HG03520 (cell line): ENCODE data around the gene DENND2D.
A peak's percentile ranks its signal among the peaks of the same experiment; 100 is the strongest.

Experiments
- ATAC-seq: cut with Tn5 transposase; IDR thresholded peaks from one replicate; pipeline ENCODE4 v1.9.1; 2021; ENCODE audit warnings: mild to moderate bottlenecking, moderate library complexity; ENCODE audit not compliant: unreplicated experiment

DENND2D gene

GRCh38 chr1:111141245-111142220 is 58.9 kb downstream of the DENND2D start:
- no peak for ATAC-seq

- ATAC-seq, result no peak
Measured at GRCh38 chr1:111140680-111140967, 59.8 kb downstream of the DENND2D start.

- peak; percentile 57 for ATAC-seq
Measured at GRCh38 chr1:111139956-111140679, 60.3 kb downstream of the DENND2D start, which contains the start of the genes CEPT1 and DRAM2. CEPT1 (plus strand) TSS chr1:111140223; CDS start chr1:111147715, 7,492 bp downstream. DRAM2 (minus strand) TSS chr1:111140093; CDS start chr1:111131554, 8,539 bp downstream.

DNA sequence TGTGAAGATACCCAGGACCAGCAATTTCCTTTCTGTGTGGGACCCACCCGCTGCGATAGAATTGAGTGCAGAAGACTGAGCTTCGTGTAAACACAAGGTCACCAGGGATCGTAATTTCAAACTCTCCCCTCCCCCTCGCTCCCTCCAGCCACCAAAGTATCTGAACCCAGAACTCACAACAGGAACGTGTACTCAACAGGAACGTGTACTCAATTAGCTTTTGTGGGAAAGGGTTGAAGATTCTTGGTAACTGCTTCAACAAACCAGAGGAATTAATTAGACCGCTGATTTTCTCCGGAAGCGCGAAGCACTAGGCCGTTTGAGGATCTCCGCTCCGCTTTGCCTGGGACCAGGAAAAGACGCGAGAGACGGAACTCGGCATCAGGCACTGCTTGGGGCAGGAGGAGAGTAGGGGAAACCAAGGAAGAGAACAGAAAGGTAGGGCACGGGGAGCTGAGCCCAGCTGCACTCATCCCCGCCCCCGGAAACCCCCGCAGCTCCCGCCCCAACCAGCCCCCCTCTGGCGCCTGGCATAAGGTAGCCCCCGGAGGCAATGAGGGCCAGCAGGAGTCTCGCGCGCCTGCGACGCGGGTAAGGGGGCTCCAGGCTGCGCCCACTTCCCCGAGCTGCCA is 61.0 kb downstream of the DENND2D start:
- ATAC-seq, result peak; percentile 23
